ENCODE results near the gene KIF25. TPM values are rescaled to one million over a fixed set of nuclear protein-coding genes. Genes with fewer than 3 reads are reported as not detected.

Gene KIF25
- polyA plus RNA-seq, 2 of the 4 experiments (the other 2 are of a cell fraction) = 0.06 to 0.13 TPM

DNA sequence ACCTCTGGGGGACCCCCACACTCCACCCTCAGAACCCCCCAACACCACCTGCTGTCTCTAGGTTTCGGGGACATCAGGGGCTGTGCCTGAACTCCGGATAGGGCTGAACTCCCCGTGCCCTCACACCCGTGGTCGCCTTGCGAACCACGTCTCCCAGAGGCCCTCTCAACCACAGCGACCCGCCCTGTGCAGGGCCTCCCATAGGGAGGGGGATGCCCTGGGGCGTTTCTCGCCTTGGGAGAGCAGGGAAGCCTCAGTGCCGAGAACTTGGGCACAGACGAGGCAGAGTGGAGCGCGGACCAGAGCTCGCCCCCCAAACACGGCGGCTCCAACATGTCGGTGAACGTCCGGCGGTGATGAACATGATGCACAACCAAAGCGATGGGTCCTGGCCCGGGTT lies 74.8 kb downstream of the KIF25 start:
- Histone ChIP-seq H3K4me2 (no peak overlapping the region), H3K9me3 (no peaks in the 10 kb centered on the region), H3K4me3 (no peak overlapping the region), H3K4me1 (no peaks in the 10 kb centered on the region), H3K27ac (no peak overlapping the region)
- TF ChIP-seq POLR2A (IDR thresholded peaks at IDR 0.05; ENCODE audit: low read length) (no peak), FOSL2 (IDR thresholded peaks at IDR 0.05) (no peak), FOSL2 (CRISPR knock-in tag; IDR thresholded peaks at IDR 0.05) (no peak)
- TF ChIP-seq, protein P1, sequence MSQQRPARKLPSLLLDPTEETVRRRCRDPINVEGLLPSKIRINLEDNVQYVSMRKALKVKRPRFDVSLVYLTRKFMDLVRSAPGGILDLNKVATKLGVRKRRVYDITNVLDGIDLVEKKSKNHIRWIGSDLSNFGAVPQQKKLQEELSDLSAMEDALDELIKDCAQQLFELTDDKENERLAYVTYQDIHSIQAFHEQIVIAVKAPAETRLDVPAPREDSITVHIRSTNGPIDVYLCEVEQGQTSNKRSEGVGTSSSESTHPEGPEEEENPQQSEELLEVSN (IDR thresholded peaks at IDR 0.05; ENCODE audit: borderline replicate concordance, low read depth) = no peak
- DNase-seq (ENCODE audit: low read depth in 1 of 2, low spot score in 1 of 2) (no peak), FAIRE-seq (no peak), ATAC-seq (no peak)
- 81% methylated on average over 10 of the region's 24 CpGs for WGBS (ENCODE audit: missing lambda C conversion rate)
- POLR2A ChIA-PET = no interaction called here
- CTCF ChIA-PET = interaction anchor here (2.0 kb wide), 1 partner anchor 8 kb away, joined by 5 read pairs; no protein-coding TSS in a partner anchor

DNA sequence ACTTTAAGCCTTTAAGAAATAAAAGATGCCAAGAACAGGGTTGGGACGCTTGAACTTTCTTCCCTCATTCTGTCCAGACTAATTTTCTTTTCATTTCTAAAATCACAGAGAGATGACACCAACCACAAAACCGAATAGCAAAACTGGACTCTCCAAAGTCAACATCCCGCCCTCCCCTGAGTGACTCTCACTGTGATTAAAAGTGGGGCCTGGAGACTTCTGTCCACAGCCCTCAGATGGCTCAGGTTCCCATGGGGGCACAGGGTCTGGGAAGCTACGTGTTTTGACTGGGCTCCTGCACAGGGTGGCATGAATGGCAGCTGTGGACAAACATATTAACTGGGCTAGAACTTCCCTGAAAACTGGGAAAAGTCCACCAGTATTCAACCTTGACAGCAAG lies 75.3 kb downstream of the KIF25 start:
- ChIA-PET POLR2A (interaction anchor here (0.7 kb wide), 1 partner anchor 964 kb away, joined by 6 read pairs; no protein-coding TSS in a partner anchor), CTCF (interaction anchor here (2.0 kb wide), 1 partner anchor 8 kb away, joined by 5 read pairs; no protein-coding TSS in a partner anchor)
- no peaks in the 10 kb centered on the region for H3K9me3 ChIP-seq
- no peaks in the 10 kb centered on the region for H3K4me1 ChIP-seq
- DNase-seq (ENCODE audit: low read depth in 1 of 2, low spot score in 1 of 2) (no peak), FAIRE-seq (no peak), ATAC-seq (no peak)
- H3K27ac ChIP-seq = no peak overlapping the region
- WGBS (ENCODE audit: missing lambda C conversion rate) = 22% methylated on average over 4 of the region's 4 CpGs
- TF ChIP-seq FOXS1 (CRISPR knock-in tag; IDR thresholded peaks at IDR 0.05) (no peak), GATA3 (IDR thresholded peaks at IDR 0.05; ENCODE audit: borderline replicate concordance) (no peak), POLR2A (IDR thresholded peaks at IDR 0.05; ENCODE audit: low read length) (no peak), FOSB (CRISPR knock-in tag; IDR thresholded peaks at IDR 0.05) (no peak), MYC (IDR thresholded peaks at IDR 0.05; ENCODE audit: borderline replicate concordance, low read length) (no peak), NFE2L2 (conservative IDR thresholded peaks at IDR 0.05; ENCODE audit: low read length) (no peak), EHMT2 (IDR thresholded peaks at IDR 0.05; ENCODE audit: low read depth) (no peak), NPAS2 (CRISPR knock-in tag; IDR thresholded peaks at IDR 0.05; ENCODE audit: borderline replicate concordance) (no peak), ZC3H11A (IDR thresholded peaks at IDR 0.05) (no peak), RFX5 (IDR thresholded peaks at IDR 0.05) (no peak), SMC3 (IDR thresholded peaks at IDR 0.05) (no peak), BHLHE40 (IDR thresholded peaks at IDR 0.05; ENCODE audit: low read depth, low read length) (no peak), MAFK (IDR thresholded peaks at IDR 0.05; ENCODE audit: partially characterized antibody) (no peak), EP300 (IDR thresholded peaks at IDR 0.05) (no peak), HOXA7 (CRISPR knock-in tag; IDR thresholded peaks at IDR 0.05) (no peak)
- TF ChIP-seq, protein P2, sequence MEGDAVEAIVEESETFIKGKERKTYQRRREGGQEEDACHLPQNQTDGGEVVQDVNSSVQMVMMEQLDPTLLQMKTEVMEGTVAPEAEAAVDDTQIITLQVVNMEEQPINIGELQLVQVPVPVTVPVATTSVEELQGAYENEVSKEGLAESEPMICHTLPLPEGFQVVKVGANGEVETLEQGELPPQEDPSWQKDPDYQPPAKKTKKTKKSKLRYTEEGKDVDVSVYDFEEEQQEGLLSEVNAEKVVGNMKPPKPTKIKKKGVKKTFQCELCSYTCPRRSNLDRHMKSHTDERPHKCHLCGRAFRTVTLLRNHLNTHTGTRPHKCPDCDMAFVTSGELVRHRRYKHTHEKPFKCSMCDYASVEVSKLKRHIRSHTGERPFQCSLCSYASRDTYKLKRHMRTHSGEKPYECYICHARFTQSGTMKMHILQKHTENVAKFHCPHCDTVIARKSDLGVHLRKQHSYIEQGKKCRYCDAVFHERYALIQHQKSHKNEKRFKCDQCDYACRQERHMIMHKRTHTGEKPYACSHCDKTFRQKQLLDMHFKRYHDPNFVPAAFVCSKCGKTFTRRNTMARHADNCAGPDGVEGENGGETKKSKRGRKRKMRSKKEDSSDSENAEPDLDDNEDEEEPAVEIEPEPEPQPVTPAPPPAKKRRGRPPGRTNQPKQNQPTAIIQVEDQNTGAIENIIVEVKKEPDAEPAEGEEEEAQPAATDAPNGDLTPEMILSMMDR (IDR thresholded peaks at IDR 0.05) = no peak
- TF ChIP-seq, protein P3, sequence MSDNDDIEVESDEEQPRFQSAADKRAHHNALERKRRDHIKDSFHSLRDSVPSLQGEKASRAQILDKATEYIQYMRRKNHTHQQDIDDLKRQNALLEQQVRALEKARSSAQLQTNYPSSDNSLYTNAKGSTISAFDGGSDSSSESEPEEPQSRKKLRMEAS (IDR thresholded peaks at IDR 0.05) = no peak
- no peak overlapping the region for H3K4me2 ChIP-seq
- no peak overlapping the region for H3K4me3 ChIP-seq

DNA sequence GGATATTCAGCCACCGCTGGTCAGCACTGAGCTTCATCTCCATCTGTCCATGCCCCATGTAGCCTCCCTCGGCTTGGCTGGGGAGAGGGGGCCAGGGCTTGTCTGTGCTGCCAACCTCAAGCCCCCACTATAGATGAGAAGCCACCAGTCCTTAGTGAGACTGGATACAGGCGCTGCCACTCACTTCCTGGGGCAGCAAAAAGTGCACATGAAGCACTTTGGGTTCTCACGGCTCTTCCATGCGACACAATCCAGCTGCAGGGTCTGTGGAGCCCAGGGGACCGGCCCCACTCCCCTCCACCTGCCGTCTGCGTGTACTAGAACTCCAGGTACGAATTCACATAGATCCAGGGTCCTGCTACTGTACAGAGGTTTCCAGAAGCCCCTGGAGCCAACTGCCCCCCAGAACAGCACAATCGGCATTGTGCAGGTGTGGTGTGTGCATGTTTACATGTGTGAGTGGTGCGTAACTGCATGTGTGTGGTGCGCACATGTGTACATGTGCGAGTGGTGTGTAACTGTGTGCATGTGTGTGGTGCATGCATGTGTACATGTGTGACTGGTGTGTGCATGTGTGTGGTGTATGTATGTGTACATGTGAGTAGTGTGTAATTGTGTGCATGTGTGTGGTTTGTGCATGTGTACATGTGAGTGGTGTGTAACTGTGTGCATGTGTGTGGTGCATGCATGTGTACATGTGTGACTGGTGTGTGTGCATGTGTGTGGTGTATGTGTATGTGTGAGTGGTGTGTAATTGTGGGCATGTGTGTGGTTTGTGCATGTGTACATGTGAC lies 76.7 kb downstream of the KIF25 start:
- no peak for DNase-seq (ENCODE audit: low read depth in 1 of 2, low spot score in 1 of 2)
- 53% methylated on average over 9 of the region's 13 CpGs for WGBS (ENCODE audit: missing lambda C conversion rate)
- POLR2A ChIA-PET = no interaction called here
- H3K27ac ChIP-seq = no peak overlapping the region
- TF ChIP-seq NPAS2 (CRISPR knock-in tag; IDR thresholded peaks at IDR 0.05; ENCODE audit: borderline replicate concordance) (no peak), RFX5 (IDR thresholded peaks at IDR 0.05) (no peak), EP300 (IDR thresholded peaks at IDR 0.05) (no peak), MAFK (IDR thresholded peaks at IDR 0.05; ENCODE audit: partially characterized antibody) (peak; percentile 33)
- FAIRE-seq = no peak
- CTCF ChIA-PET = no interaction called here
- H3K9me3 ChIP-seq = no peaks in the 10 kb centered on the region
- no peak overlapping the region for H3K4me2 ChIP-seq
- H3K4me1 ChIP-seq = no peaks in the 10 kb centered on the region
- no peak for ATAC-seq
- H3K4me3 ChIP-seq = no peak overlapping the region

Data from A549 (cell line).